T-helper 2 cell treated with Interferon-gamma antibody and Interleukin-4, amounts not matched to agents 100 ng/mL and 5 ng/mL, for 36 hours (primary cell): Measurements from ENCODE around the gene WNT7B. TPM values are rescaled to one million over a fixed set of nuclear protein-coding genes. Genes with fewer than 3 reads are reported as not detected.

Source experiments
- intact Hi-C: fragments of 100-400 bp; cut with micrococcal nuclease; formaldehyde crosslinking; loops from one replicate; pipeline ENCODE4 v1.15.1; 2023
- total RNA-seq: library from RNA; stranded (reverse); gene quantifications from 2 replicates; pipeline ENCODE4 v1.2.3, GENCODE V29; 2022

The WNT7B gene
- total RNA-seq, 1 donor from 2014 or later = not detected

GRCh38 chr22:45891996-45892621, 84.9 kb downstream of the WNT7B start:
- intact Hi-C loops = no loop called here

- intact Hi-C loops = no loop called here
These were observed 85.4 kb downstream of the WNT7B start for GRCh38 chr22:45891471-45891995.

GRCh38 chr22:45891021-45891421, 85.9 kb downstream of the WNT7B start:
- intact Hi-C loops = no loop called here

GRCh38 chr22:45890351-45890635, 86.7 kb downstream of the WNT7B start:
- intact Hi-C loops = no loop called here

GRCh38 chr22:45889539-45890350, 87.2 kb downstream of the WNT7B start:
- intact Hi-C loops = no loop called here

GRCh38 chr22:45889093-45889538, 87.8 kb downstream of the WNT7B start:
- intact Hi-C loops = no loop called here

GRCh38 chr22:45888221-45889092, 88.5 kb downstream of the WNT7B start:
- intact Hi-C loops = no loop called here

GRCh38 chr22:45887202-45888131, 89.5 kb downstream of the WNT7B start:
- intact Hi-C loops = no loop called here

GRCh38 chr22:45886540-45886939, 90.4 kb downstream of the WNT7B start:
- intact Hi-C loops = no loop called here

GRCh38 chr22:45885941-45886395, 91.0 kb downstream of the WNT7B start:
- intact Hi-C loops = no loop called here

- intact Hi-C loops = no loop called here
These were observed 91.7 kb downstream of the WNT7B start for GRCh38 chr22:45885171-45885840.

GRCh38 chr22:45884201-45885062, 92.5 kb downstream of the WNT7B start:
- intact Hi-C loops = no loop called here

GRCh38 chr22:45883811-45884170, 93.2 kb downstream of the WNT7B start:
- intact Hi-C loops = no loop called here

GRCh38 chr22:45882881-45883810, 93.8 kb downstream of the WNT7B start:
- intact Hi-C loops = no loop called here

GRCh38 chr22:45881524-45881875, 95.5 kb downstream of the WNT7B start:
- intact Hi-C loops = no loop called here

- intact Hi-C loops = no loop called here
These were observed 96.0 kb downstream of the WNT7B start for GRCh38 chr22:45880716-45881523.

- intact Hi-C loops = no loop called here
These were observed 96.8 kb downstream of the WNT7B start for GRCh38 chr22:45880091-45880715.
